ENCODE results near the gene PACRG.

GRCh38 chr6:162709431-162709830 is 18.3 kb upstream of the PACRG start:
- TF ChIP-seq, protein P1, sequence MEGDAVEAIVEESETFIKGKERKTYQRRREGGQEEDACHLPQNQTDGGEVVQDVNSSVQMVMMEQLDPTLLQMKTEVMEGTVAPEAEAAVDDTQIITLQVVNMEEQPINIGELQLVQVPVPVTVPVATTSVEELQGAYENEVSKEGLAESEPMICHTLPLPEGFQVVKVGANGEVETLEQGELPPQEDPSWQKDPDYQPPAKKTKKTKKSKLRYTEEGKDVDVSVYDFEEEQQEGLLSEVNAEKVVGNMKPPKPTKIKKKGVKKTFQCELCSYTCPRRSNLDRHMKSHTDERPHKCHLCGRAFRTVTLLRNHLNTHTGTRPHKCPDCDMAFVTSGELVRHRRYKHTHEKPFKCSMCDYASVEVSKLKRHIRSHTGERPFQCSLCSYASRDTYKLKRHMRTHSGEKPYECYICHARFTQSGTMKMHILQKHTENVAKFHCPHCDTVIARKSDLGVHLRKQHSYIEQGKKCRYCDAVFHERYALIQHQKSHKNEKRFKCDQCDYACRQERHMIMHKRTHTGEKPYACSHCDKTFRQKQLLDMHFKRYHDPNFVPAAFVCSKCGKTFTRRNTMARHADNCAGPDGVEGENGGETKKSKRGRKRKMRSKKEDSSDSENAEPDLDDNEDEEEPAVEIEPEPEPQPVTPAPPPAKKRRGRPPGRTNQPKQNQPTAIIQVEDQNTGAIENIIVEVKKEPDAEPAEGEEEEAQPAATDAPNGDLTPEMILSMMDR (IDR thresholded peaks at IDR 0.05 in 2 of 3, conservative IDR thresholded peaks at IDR 0.05 in 1 of 3; ENCODE audit: control insufficient read depth in 2 of 3, extremely low read depth in 1 of 3, insufficient read depth in 1 of 3, low read depth in 3 of 3, low read length in 3 of 3) = no peak
- TF ChIP-seq CHD4 (IDR thresholded peaks at IDR 0.05) (no peak), TARDBP (IDR thresholded peaks at IDR 0.05; ENCODE audit: borderline replicate concordance) (no peak), EZH2 (IDR thresholded peaks at IDR 0.05; ENCODE audit: borderline replicate concordance, control insufficient read depth, low read depth, low read length) (no peak), SKIL (IDR thresholded peaks at IDR 0.05; ENCODE audit: low read depth, poor library complexity, severe bottlenecking) (no peak), GABPA (IDR thresholded peaks at IDR 0.05; ENCODE audit: low read depth) (no peak), REST (IDR thresholded peaks at IDR 0.05; ENCODE audit: low read depth, low read length) (no peak), POLR2AphosphoS5 (IDR thresholded peaks at IDR 0.05; ENCODE audit: low read length) (no peak)
- TF ChIP-seq, protein P2, sequence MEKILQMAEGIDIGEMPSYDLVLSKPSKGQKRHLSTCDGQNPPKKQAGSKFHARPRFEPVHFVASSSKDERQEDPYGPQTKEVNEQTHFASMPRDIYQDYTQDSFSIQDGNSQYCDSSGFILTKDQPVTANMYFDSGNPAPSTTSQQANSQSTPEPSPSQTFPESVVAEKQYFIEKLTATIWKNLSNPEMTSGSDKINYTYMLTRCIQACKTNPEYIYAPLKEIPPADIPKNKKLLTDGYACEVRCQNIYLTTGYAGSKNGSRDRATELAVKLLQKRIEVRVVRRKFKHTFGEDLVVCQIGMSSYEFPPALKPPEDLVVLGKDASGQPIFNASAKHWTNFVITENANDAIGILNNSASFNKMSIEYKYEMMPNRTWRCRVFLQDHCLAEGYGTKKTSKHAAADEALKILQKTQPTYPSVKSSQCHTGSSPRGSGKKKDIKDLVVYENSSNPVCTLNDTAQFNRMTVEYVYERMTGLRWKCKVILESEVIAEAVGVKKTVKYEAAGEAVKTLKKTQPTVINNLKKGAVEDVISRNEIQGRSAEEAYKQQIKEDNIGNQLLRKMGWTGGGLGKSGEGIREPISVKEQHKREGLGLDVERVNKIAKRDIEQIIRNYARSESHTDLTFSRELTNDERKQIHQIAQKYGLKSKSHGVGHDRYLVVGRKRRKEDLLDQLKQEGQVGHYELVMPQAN (conservative IDR thresholded peaks at IDR 0.05) = no peak
- TF ChIP-seq, protein P3, sequence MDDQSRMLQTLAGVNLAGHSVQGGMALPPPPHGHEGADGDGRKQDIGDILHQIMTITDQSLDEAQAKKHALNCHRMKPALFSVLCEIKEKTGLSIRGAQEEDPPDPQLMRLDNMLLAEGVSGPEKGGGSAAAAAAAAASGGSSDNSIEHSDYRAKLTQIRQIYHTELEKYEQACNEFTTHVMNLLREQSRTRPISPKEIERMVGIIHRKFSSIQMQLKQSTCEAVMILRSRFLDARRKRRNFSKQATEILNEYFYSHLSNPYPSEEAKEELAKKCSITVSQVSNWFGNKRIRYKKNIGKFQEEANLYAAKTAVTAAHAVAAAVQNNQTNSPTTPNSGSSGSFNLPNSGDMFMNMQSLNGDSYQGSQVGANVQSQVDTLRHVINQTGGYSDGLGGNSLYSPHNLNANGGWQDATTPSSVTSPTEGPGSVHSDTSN (IDR thresholded peaks at IDR 0.05; ENCODE audit: insufficient replicate concordance, low read depth, low read length) = no peak
